Activated CD8-positive, alpha-beta T cell treated with anti-CD3 and anti-CD28 coated beads for 36 hours (primary cell): ENCODE measurements around the gene VTA1. TPM values are rescaled to one million over a fixed set of nuclear protein-coding genes. Genes with fewer than 3 reads are reported as not detected.
"Not testable (repeated sequence)": the region's sequence is repeated elsewhere in the genome, so short reads cannot be mapped to it uniquely, and the experiment has no call there.

Experiments
- ATAC-seq: fragments of 200-7000 bp; cut with Tn5 transposase; one replicate; pipeline ENCODE4 v1.10.0; 2021; ENCODE audit warnings: mild to moderate bottlenecking, moderate library complexity
- CTCF ChIA-PET: fragments of 350-600 bp; sonication (Branson Sonifier 250); formaldehyde crosslinking; loops from one replicate; lab custom pipeline; 2021; ENCODE audit warnings: antibody characterized with exemption; lab: Charles Lee
- POLR2A ChIA-PET: fragments of 350-600 bp; sonication (Branson Sonifier 250); formaldehyde crosslinking; loops from one replicate; lab custom pipeline; 2021; ENCODE audit warnings: antibody characterized with exemption; lab: Charles Lee
- DNase-seq: peaks from one replicate; pipeline ENCODE4 v3.0.0-alpha.2; 2020
- H3K27ac Mint-ChIP-seq: one replicate; pipeline ENCODE4 v1.8.0; 2021; ENCODE audit warnings: mild to moderate bottlenecking, mixed read lengths
- H3K27me3 Mint-ChIP-seq: one replicate; pipeline ENCODE4 v1.8.0; 2021; ENCODE audit warnings: mixed read lengths
- H3K36me3 Mint-ChIP-seq: one replicate; pipeline ENCODE4 v1.8.0; 2021; ENCODE audit warnings: low read depth, mixed read lengths
- H3K4me1 Mint-ChIP-seq: one replicate; pipeline ENCODE4 v1.8.0; 2021; ENCODE audit warnings: low read depth, mixed read lengths
- H3K4me3 Mint-ChIP-seq: one replicate; pipeline ENCODE4 v1.8.0; 2021; ENCODE audit warnings: mild to moderate bottlenecking, moderate library complexity, mixed read lengths
- H3K9me3 Mint-ChIP-seq: one replicate; pipeline ENCODE4 v1.8.0; 2021; ENCODE audit warnings: mixed read lengths
- intact Hi-C: fragments of 100-400 bp; cut with micrococcal nuclease; formaldehyde crosslinking; loops from one replicate; pipeline ENCODE4 v1.10.0; 2022
- total RNA-seq, 2 experiments: library from RNA; stranded (reverse); gene quantifications; one replicate each; pipeline ENCODE4 v1.2.3, GENCODE V29; 2021
- TF ChIP-seq, protein P1 (sequence below): fragments of 200-600 bp; IDR thresholded peaks from one replicate; pipeline ENCODE4 v1.8.0; 2022; ENCODE audit warnings: antibody characterized with exemption, mild to moderate bottlenecking

VTA1 gene, protein sequence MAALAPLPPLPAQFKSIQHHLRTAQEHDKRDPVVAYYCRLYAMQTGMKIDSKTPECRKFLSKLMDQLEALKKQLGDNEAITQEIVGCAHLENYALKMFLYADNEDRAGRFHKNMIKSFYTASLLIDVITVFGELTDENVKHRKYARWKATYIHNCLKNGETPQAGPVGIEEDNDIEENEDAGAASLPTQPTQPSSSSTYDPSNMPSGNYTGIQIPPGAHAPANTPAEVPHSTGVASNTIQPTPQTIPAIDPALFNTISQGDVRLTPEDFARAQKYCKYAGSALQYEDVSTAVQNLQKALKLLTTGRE
- total RNA-seq = 10 to 100 TPM; 53.8 to 57.1 TPM

DNA sequence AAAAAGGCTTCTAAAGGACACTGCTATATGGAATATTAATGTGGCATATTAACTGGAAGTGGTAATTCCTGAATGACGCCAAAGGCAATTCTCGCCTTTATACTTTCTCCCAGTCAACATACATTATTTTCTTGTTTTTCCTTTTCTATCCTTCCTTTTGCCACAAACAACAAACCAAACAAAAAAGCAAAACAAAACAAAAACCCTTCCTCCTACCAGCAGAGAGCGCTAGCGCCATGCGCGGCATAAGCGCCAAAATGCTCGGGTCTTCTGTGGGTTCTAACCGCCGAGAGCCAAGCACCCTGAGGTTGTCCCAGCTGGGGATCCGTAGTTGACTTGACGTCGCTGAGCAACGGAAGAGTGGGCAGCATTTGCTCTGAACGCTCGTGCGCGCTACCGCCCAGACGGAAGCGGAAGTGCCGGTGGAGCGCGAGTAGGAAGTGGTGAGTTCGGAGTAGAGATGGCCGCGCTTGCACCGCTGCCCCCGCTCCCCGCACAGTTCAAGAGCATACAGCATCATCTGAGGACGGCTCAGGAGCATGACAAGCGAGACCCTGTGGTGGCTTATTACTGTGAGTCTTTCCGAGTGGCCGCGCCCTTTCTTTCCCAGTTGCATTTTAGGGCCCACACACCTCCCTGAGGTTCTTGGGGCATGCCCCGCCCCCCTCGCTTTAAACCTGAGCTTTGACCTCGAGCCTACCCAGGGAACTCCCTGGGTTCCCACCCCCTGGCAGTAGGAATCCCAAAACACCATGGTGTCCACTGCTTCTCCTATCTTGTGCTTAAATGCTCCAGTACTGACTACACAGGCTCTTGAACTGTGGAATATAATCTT is at the start of gene VTA1, which contains the start of gene NMBR:
TSS of gene VTA1 (plus strand) at position 436 of the 835 bp plus-strand sequence. CDS start at position 461, 25 bp downstream.
TSS of gene NMBR (minus strand) at position 295 of the 835 bp plus-strand sequence. CDS start 58,464 bp downstream, outside the sequence.
- peaks cover 14% of the 10 kb centered on the region for H3K36me3 Mint-ChIP-seq

DNA sequence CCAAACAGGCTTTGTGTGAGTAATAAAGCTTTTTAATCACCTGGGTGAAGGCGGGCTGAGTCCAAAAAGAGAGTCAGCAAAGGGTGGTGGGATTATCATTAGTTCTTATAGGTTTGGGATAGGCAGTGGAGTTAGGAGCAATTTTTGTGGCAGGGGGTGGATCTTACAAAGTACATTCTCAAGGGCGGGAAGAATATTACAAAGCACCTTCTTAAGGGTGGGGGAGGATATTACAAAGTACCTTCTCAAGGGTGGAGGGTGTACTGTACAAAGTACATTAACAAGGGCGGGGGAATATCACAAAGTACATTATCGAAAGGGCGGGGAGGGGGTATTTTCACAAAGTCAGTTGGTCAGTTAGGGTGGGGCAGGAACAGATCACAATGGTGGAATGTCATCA is 42.2 kb upstream of the VTA1 start:
- H3K27me3 Mint-ChIP-seq, H3K4me3 Mint-ChIP-seq, POLR2A ChIA-PET, H3K27ac Mint-ChIP-seq, ATAC-seq, intact Hi-C loops, H3K4me1 Mint-ChIP-seq, H3K9me3 Mint-ChIP-seq, H3K36me3 Mint-ChIP-seq, DNase-seq: not testable (repeated sequence)
- CTCF ChIA-PET = interaction anchor here (1.2 to 1.3 kb wide), 2 partner anchors 8 to 116 kb away, joined by 3 read pairs; no protein-coding TSS in a partner anchor

More for the DNA sequence above, at the start of gene VTA1, which contains the start of gene NMBR:
- ChIA-PET POLR2A (interaction anchor here (0.6 to 0.8 kb wide), 5 partner anchors 8 to 1660 kb away, joined by 3 read pairs; no protein-coding TSS in a partner anchor), CTCF (interaction anchor here (0.6 to 7.9 kb wide), 15 partner anchors 9 to 248 kb away, joined by 3 to 54 read pairs (median 4); no protein-coding TSS in a partner anchor)
- Mint-ChIP-seq H3K27me3 (no peaks in the 10 kb centered on the region), H3K4me1 (peaks cover 46% of the 10 kb centered on the region), H3K4me3 (peak within 1 kb of the TSS; percentile 96), H3K9me3 (no peaks in the 10 kb centered on the region), H3K27ac (peak within 1 kb of the TSS; percentile 91)
- ATAC-seq (peak; percentile 98), DNase-seq (peak; percentile 98)
- TF ChIP-seq, protein P1, sequence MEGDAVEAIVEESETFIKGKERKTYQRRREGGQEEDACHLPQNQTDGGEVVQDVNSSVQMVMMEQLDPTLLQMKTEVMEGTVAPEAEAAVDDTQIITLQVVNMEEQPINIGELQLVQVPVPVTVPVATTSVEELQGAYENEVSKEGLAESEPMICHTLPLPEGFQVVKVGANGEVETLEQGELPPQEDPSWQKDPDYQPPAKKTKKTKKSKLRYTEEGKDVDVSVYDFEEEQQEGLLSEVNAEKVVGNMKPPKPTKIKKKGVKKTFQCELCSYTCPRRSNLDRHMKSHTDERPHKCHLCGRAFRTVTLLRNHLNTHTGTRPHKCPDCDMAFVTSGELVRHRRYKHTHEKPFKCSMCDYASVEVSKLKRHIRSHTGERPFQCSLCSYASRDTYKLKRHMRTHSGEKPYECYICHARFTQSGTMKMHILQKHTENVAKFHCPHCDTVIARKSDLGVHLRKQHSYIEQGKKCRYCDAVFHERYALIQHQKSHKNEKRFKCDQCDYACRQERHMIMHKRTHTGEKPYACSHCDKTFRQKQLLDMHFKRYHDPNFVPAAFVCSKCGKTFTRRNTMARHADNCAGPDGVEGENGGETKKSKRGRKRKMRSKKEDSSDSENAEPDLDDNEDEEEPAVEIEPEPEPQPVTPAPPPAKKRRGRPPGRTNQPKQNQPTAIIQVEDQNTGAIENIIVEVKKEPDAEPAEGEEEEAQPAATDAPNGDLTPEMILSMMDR = peak; percentile 92
- intact Hi-C loops = loop anchor here (2.0 to 5.0 kb wide), 2 partner anchors 60 to 240 kb away; no protein-coding TSS in a partner anchor

DNA sequence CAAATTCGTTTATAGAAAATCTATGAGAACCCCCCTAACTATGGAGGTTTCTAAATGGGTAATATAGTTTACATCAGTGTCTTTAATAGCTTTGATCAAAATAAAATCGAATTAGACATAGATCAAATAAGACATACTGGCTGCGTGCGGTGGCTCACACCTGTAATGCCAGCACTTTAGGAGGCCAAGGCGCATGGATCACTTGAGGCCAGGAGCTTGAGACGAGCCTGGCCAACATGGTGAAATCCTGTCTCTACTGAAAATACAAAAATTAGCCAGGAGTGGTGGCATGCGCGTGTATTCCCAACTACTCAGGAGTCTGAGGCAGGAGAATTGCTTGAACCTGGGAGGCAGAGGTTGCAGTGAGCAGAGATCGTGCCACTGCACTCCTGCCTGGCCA is 36.2 kb upstream of the VTA1 start:
- H3K4me1 Mint-ChIP-seq, H3K27ac Mint-ChIP-seq, H3K4me3 Mint-ChIP-seq, POLR2A ChIA-PET, DNase-seq, H3K27me3 Mint-ChIP-seq, H3K9me3 Mint-ChIP-seq, ATAC-seq, H3K36me3 Mint-ChIP-seq: not testable (repeated sequence)
- CTCF ChIA-PET = interaction anchor here (0.7 to 4.2 kb wide), 6 partner anchors 10 to 448 kb away, joined by 3 to 59 read pairs (median 10); no protein-coding TSS in a partner anchor
- intact Hi-C loops = loop anchor here (5.0 kb wide), 1 partner anchor 434 kb away; no protein-coding TSS in a partner anchor

DNA sequence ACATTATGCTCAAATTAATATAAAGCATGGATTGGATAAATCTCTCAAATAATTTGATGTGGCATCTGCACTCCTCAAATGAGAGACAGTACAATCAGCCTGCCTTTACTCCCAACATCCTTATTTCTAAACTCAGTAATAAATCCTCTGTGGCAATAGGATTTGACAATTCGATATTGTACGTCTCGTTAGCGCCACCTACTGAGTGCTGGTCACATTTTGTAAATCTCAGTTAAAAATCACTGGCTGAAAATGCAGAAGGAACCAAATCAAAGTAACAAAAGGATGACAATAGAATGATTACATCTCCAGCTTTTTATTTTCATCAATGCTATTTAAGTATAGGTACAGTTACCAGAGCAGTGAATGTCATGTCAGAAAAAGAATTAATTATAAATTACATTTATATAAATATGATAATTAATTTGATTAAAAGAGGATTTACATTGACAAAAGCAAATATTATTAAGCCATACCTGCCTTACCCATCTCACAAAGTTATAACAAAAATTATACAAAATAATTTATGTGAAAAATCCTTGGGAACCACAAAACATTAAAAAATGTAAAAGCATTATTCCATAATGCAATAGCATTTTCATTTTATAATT is 34.5 kb upstream of the VTA1 start:
- Mint-ChIP-seq H3K9me3 (no peaks in the 10 kb centered on the region), H3K4me1 (no peaks in the 10 kb centered on the region), H3K27me3 (peaks cover 5% of the 10 kb centered on the region), H3K4me3 (no peak overlapping the region), H3K36me3 (no peaks in the 10 kb centered on the region), H3K27ac (no peak overlapping the region)
- DNase-seq (peak; percentile 88), ATAC-seq (no peak)
- TF ChIP-seq, protein P1 = peak; percentile 90
- ChIA-PET POLR2A (no interaction called here), CTCF (interaction anchor here (0.8 to 4.2 kb wide), 17 partner anchors 8 to 128 kb away, joined by 3 to 59 read pairs (median 5); no protein-coding TSS in a partner anchor)
- intact Hi-C loops = loop anchor here (1.0 to 5.0 kb wide), 2 partner anchors 123 to 435 kb away; no protein-coding TSS in a partner anchor

DNA sequence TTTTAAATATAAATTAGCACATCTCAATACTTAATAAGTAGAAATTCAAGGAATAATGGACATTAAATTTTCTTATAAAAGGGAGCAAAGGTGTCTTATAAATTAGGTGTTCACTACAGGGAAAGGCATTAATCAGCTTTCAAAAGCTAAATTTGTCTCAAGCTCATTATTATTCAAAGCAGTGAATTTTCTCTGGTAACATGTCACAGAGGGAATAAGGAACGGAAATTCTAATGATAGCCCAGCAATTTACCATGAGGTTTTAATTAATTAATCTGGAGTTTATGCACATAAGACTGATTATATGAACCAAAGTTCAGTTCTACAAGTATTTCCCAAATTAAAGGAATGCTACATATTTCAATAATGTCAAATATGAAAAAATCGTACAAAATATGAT is 29.7 kb upstream of the VTA1 start:
- no peak for DNase-seq
- TF ChIP-seq, protein P1 = no peak
- H3K27me3 Mint-ChIP-seq = peaks cover 8% of the 10 kb centered on the region
- no peaks in the 10 kb centered on the region for H3K4me1 Mint-ChIP-seq
- no peak overlapping the region for H3K27ac Mint-ChIP-seq
- no peak for ATAC-seq
- no peaks in the 10 kb centered on the region for H3K36me3 Mint-ChIP-seq
- CTCF ChIA-PET = interaction anchor here (0.8 to 1.2 kb wide), 2 partner anchors 11 to 69 kb away, joined by 3 read pairs; no protein-coding TSS in a partner anchor
- H3K4me3 Mint-ChIP-seq = no peak overlapping the region
- H3K9me3 Mint-ChIP-seq = no peaks in the 10 kb centered on the region
- POLR2A ChIA-PET = no interaction called here
- intact Hi-C loops = no loop called here
